GM21381 (cell line): ENCODE results near the gene SENP1.

ENCODE experiments used
- ATAC-seq: cut with Tn5 transposase; IDR thresholded peaks from one replicate; pipeline ENCODE4 v1.9.1; 2021; ENCODE audit warnings: mild to moderate bottlenecking, moderate library complexity; ENCODE audit not compliant: unreplicated experiment

Gene SENP1

GRCh38 chr12:48019639-48020265, 86.1 kb downstream of the SENP1 start:
- no peak for ATAC-seq

- no peak for ATAC-seq
These were observed 87.3 kb downstream of the SENP1 start for GRCh38 chr12:48018618-48018995.

GRCh38 chr12:48017921-48018617, 87.8 kb downstream of the SENP1 start:
- no peak for ATAC-seq

GRCh38 chr12:48017496-48017895, 88.4 kb downstream of the SENP1 start:
- no peak for ATAC-seq

GRCh38 chr12:48016373-48017020, 89.4 kb downstream of the SENP1 start:
- no peak for ATAC-seq

- no peak for ATAC-seq
These were observed 89.9 kb downstream of the SENP1 start for GRCh38 chr12:48015954-48016353.

- no peak for ATAC-seq
These were observed 90.8 kb downstream of the SENP1 start for GRCh38 chr12:48015129-48015528.

GRCh38 chr12:48013287-48013686, 92.6 kb downstream of the SENP1 start:
- no peak for ATAC-seq

- no peak for ATAC-seq
These were observed 93.8 kb downstream of the SENP1 start for GRCh38 chr12:48012070-48012469.

- ATAC-seq, result no peak
These were observed 95.4 kb downstream of the SENP1 start for GRCh38 chr12:48010366-48010970.

- ATAC-seq, result no peak
These were observed 96.4 kb downstream of the SENP1 start for GRCh38 chr12:48009471-48009870.

GRCh38 chr12:48008950-48009349, 96.9 kb downstream of the SENP1 start:
- no peak for ATAC-seq

- ATAC-seq, result no peak
These were observed 97.5 kb downstream of the SENP1 start for GRCh38 chr12:48008349-48008748.

- ATAC-seq, result no peak
These were observed 98.7 kb downstream of the SENP1 start for GRCh38 chr12:48007206-48007605.

GRCh38 chr12:48005750-48006021, 100.2 kb downstream of the SENP1 start:
- ATAC-seq, result no peak

GRCh38 chr12:48005001-48005749, 100.7 kb downstream of the SENP1 start:
- no peak for ATAC-seq

GRCh38 chr12:48004053-48004941, 101.6 kb downstream of the SENP1 start, which contains the start of gene COL2A1:
COL2A1 (minus strand) TSS chr12:48004476; CDS start chr12:48004321, 155 bp downstream.
- no peak for ATAC-seq

- ATAC-seq, result no peak
These were observed 102.4 kb downstream of the SENP1 start for GRCh38 chr12:48003226-48004052.

- no peak for ATAC-seq
These were observed 103.1 kb downstream of the SENP1 start for GRCh38 chr12:48002773-48003218.
